DMS153 treated with DMSO at 0.1 percent for 48 hours (cell line): ENCODE measurements around the gene PIN4.
"Not testable (repeated sequence)": the region's sequence is repeated elsewhere in the genome, so short reads cannot be mapped to it uniquely, and the experiment has no call there.

Experiments used
- DNase-seq: peaks from one replicate; lab custom pipeline; 2025; ENCODE audit not compliant: unreplicated experiment; lab: John Stamatoyannopoulos, UW

Gene PIN4

GRCh38 chrX:72181178-72182125, at the start of gene PIN4:
TSS of gene PIN4 (plus strand) at chrX:72181757. CDS start at chrX:72181786, 29 bp downstream.
- peak; percentile 83 for DNase-seq

- DNase-seq = no peak
These were observed 49.1 kb upstream of the PIN4 start for GRCh38 chrX:72132456-72132855.

- DNase-seq = no peak
These were observed 47.6 kb upstream of the PIN4 start for GRCh38 chrX:72133851-72134546.

GRCh38 chrX:72137846-72138495, 43.6 kb upstream of the PIN4 start:
- no peak for DNase-seq

GRCh38 chrX:72139538-72139937, 42.0 kb upstream of the PIN4 start:
- no peak for DNase-seq

GRCh38 chrX:72141372-72142004, 40.1 kb upstream of the PIN4 start:
- DNase-seq = no peak

- peak; percentile 74 for DNase-seq
These were observed 39.3 kb upstream of the PIN4 start for GRCh38 chrX:72142094-72142793.

- DNase-seq = no peak
These were observed 38.6 kb upstream of the PIN4 start for GRCh38 chrX:72142794-72143608.

- no peak for DNase-seq
These were observed 38.0 kb upstream of the PIN4 start for GRCh38 chrX:72143609-72143907.

GRCh38 chrX:72145181-72145580, 36.4 kb upstream of the PIN4 start:
- no peak for DNase-seq

- no peak for DNase-seq
These were observed 35.0 kb upstream of the PIN4 start for GRCh38 chrX:72146527-72146926.

GRCh38 chrX:72158773-72159172, 22.8 kb upstream of the PIN4 start:
- no peak for DNase-seq

GRCh38 chrX:72159769-72160168, 21.8 kb upstream of the PIN4 start:
- DNase-seq = no peak

GRCh38 chrX:72165551-72165950, 16.0 kb upstream of the PIN4 start:
- DNase-seq = no peak

- no peak for DNase-seq
These were observed 12.4 kb upstream of the PIN4 start for GRCh38 chrX:72169008-72169728.

GRCh38 chrX:72176289-72176688, 5.3 kb upstream of the PIN4 start:
- DNase-seq = not testable (repeated sequence)

GRCh38 chrX:72176981-72177380, 4.6 kb upstream of the PIN4 start:
- no peak for DNase-seq

- no peak for DNase-seq
These were observed 1.0 kb upstream of the PIN4 start for GRCh38 chrX:72180539-72180938.

GRCh38 chrX:72182924-72183323, 1.4 kb downstream of the PIN4 start:
- no peak for DNase-seq
